Fibroblast of peridontal ligament (primary cell): Measurements from ENCODE around the gene COL4A2.

Experiments used
- DNase-seq: peaks from one replicate; pipeline ENCODE4 v3.0.0-alpha.2; 2010; ENCODE audit errors: extremely low read depth

COL4A2 gene

GRCh38 chr13:110557610-110558305, 250.7 kb downstream of the COL4A2 start:
- DNase-seq, result no peak

DNA sequence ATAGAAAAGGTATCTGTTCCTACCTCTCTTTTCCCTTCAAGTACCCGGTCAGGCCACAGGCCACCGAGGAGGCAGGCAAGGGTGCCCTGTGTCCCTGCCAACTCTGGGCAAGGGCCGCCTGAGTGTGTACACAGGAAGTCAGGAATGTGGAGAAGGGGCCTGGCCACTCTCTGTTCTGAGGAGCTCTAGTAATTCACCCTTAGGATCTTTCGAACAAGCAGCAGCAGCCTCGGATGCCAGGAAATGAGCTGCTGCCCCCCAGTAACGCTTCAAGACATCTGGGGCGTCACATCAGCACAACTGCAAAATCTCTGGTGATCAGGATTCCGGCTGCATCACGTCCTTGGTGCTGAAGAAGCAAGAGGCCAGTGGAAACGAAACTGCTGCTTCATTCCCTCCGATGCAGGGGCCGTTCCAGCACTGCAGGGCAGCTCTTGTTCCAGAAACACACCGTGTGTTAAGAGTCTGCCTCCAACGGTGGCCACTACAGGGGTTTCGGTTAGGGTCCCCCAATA, 252.4 kb downstream of the COL4A2 start:
- DNase-seq, result peak; percentile 66

GRCh38 chr13:110559986-110560385, 252.9 kb downstream of the COL4A2 start:
- no peak for DNase-seq

GRCh38 chr13:110560601-110561343, 253.7 kb downstream of the COL4A2 start:
- DNase-seq, result peak; percentile 33

- peak; percentile 77 for DNase-seq
Observed at GRCh38 chr13:110561344-110562035, 254.4 kb downstream of the COL4A2 start, which contains the start of gene RAB20. RAB20 (minus strand) TSS chr13:110561722; CDS start chr13:110561519, 203 bp downstream.

- DNase-seq, result peak; percentile 58
Observed at GRCh38 chr13:110562036-110562597, 255.0 kb downstream of the COL4A2 start.
